ENCODE data around the gene ZNF536.

Gene ZNF536

DNA sequence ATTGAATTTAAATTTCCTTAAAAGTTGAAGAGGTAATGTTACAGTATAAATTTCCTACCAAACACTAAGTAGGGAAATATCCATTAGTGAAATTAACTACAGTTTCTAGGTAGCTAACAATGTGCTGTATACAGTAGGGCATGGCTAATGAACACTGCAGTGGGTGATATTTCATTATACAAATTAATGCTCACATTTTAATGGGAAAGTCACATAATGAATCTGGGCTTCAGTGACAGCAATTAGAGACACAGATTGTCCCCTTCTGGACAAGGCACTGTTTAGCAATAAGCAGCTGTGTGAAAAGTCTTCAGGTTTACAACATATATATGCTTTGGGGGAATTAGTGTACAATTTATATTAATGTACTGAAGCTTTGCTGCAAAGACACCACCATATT, 169.4 kb downstream of the ZNF536 start:
- no peak for TF ChIP-seq JUND (IDR thresholded peaks at IDR 0.05; ENCODE audit: low read depth)
- DNase-seq (ENCODE audit: low read depth in 1 of 2, low spot score in 1 of 2), result no peak
- in situ Hi-C loops (cut with HindIII; ENCODE audit: low pct_unique_long_range_greater_than_20kb, low sequenced_read_pairs), result no loop called here

DNA sequence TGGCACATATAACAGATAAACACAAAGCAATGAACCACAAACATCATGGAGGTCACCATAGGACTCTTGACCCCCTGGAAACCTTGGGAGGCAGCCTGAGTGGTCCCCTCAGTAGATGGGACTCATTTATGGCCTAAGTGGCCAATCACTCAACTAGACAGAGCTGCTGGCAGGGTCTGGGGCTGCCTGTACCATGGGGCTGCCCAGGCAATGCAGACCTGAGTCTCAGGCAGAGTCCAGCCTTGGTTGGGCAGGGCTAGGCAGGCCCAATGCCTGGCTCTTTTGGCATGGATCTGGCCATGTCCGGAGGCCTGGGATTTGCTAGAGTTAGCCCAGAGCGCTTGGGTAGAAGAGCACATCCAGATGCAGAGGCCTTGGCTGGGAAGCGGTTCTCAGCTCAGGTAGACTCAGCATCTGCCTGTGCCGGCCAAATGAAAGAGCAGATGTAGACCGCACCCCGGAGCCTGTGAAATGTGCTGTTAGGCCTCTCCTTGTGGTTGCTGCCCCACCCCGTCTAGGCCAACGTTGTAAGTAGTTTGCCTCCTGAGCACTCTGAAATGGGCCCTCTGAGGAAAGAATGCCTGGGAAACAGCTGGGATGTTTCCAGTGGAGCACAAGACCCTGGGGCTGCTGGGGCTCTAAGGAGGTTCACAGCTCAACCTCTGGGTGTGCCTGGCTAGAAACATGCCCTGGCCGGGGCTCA, 171.2 kb downstream of the ZNF536 start:
- DNase-seq (ENCODE audit: low read depth in 1 of 2, low spot score in 1 of 2), result no peak
- TF ChIP-seq JUND (IDR thresholded peaks at IDR 0.05; ENCODE audit: low read depth), result no peak
- in situ Hi-C loops (cut with HindIII; ENCODE audit: low pct_unique_long_range_greater_than_20kb, low sequenced_read_pairs), result no loop called here

DNA sequence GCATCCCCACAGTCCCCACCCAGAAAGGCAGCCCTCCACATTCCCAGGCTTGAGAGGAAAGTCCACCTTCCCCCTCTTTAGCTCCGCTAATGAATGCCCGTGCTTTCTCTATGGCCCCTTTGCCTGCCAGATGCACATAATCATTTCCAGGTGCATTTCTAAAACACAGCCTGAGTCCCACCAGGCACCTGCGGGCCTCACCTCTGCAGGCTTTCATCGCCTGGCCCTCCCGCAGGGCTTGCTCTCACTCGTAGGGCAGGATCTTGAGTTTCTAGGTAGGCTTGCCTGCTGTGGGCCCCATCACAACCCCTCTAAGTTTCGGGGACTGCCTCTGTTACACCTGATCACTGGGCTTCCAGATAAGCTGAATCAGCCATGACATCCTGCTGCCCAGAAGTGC, 173.6 kb downstream of the ZNF536 start:
- no peak for TF ChIP-seq JUND (IDR thresholded peaks at IDR 0.05; ENCODE audit: low read depth)
- DNase-seq (ENCODE audit: low read depth in 1 of 2, low spot score in 1 of 2), result no peak
- in situ Hi-C loops (cut with HindIII; ENCODE audit: low pct_unique_long_range_greater_than_20kb, low sequenced_read_pairs), result no loop called here

DNA sequence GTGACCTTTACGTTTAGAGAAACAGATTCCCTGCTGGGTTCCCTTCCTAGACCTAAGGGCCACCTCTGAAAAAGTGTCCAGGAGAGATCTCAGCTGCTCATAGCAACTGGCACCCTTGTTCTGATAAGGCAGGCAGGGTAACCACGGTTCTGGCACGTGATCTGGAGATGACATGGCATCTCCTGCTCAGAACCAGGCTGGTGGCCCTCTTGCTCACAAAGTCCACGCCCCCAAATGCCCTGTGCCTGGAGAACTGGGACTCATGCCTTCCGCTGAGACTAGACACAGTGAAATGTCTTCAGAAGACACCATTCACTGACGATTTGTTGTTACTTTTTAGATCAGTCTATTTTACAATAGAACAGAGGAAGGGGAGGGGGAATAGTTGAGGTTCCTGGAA, 174.1 kb downstream of the ZNF536 start:
- in situ Hi-C loops (cut with HindIII; ENCODE audit: low pct_unique_long_range_greater_than_20kb, low sequenced_read_pairs), result no loop called here
- no peak for DNase-seq (ENCODE audit: low read depth in 1 of 2, low spot score in 1 of 2)
- no peak for TF ChIP-seq JUND (IDR thresholded peaks at IDR 0.05; ENCODE audit: low read depth)

DNA sequence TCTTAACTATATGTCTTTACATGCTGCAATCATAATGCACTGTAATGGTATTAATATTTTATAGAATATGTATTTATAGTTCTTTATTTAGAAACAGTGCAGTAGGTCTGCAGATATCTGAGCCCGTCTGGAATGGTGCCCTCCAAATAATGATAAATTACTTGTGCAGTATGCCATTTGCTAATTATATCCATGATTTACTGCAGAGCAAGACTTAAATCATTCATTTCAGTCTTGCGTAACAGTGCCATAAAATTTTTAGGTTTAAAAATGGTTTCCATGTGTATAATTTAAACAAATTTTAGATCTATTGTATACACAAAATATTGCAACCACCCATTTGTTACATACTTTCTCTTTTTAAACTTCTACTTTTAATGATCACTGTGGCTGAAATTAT, 175.1 kb downstream of the ZNF536 start:
- no peak for TF ChIP-seq JUND (IDR thresholded peaks at IDR 0.05; ENCODE audit: low read depth)
- in situ Hi-C loops (cut with HindIII; ENCODE audit: low pct_unique_long_range_greater_than_20kb, low sequenced_read_pairs), result no loop called here
- no peak for DNase-seq (ENCODE audit: low read depth in 1 of 2, low spot score in 1 of 2)

DNA sequence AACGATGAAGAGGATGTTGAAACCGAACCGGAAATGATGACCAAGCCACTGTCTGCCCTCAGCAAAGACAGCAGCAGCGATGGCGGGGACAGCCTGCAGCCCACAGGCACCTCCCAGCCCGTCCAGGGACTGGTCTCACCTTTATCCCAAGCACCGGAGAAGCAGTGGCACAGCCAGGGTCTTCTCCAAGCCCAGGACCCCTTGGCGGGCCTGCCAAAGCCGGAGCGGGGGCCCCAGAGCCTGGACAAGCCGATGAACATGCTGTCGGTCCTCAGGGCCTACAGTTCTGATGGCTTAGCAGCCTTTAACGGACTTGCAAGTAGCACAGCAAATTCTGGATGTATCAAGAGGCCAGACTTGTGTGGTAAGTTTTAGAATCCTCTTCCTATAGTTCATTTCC, 177.0 kb downstream of the ZNF536 start:
- in situ Hi-C loops (cut with HindIII; ENCODE audit: low pct_unique_long_range_greater_than_20kb, low sequenced_read_pairs), result no loop called here
- no peak for DNase-seq (ENCODE audit: low read depth in 1 of 2, low spot score in 1 of 2)
- no peak for TF ChIP-seq JUND (IDR thresholded peaks at IDR 0.05; ENCODE audit: low read depth)

DNA sequence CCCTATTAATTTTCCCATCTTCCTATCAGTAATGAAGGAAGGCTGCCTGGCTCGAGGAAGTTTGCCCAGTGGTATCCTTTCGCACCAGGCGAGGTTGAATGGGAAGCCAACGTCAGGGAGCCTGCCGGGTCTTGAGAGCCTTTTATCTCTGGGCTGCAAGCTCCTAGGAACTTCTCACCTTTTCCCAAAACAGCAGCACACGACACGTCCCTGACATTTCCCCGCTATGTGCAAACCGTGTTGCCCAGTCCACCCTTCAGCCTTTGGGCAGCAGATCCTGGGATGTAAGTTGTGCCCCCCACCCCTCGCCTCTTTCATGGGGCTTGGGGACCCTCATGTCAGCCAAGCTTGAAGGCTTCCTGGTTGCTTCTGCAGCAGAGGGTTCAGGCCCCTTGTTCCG, 179.1 kb downstream of the ZNF536 start:
- no peak for TF ChIP-seq JUND (IDR thresholded peaks at IDR 0.05; ENCODE audit: low read depth)
- in situ Hi-C loops (cut with HindIII; ENCODE audit: low pct_unique_long_range_greater_than_20kb, low sequenced_read_pairs), result no loop called here
- no peak for DNase-seq (ENCODE audit: low read depth in 1 of 2, low spot score in 1 of 2)

DNA sequence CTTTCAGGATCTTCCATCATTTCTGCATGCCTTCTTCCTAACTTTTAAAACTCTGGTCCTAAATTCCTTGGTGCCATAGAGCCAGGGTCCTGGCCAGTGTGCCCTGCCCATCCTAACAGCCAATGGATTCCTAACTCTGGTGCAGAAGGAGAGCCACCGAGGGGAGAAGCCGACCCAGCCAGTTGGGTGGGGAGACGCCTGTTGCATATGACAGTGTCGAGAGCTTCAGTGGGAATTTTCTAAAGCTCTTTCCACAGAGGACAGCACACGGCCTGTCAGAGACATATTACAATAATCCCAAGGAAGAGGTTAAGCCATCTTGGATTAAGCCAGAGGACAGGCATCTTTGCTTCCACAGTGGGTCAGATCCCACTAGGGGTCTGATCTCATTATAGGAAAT, 180.4 kb downstream of the ZNF536 start:
- in situ Hi-C loops (cut with HindIII; ENCODE audit: low pct_unique_long_range_greater_than_20kb, low sequenced_read_pairs), result no loop called here
- DNase-seq (ENCODE audit: low read depth in 1 of 2, low spot score in 1 of 2), result no peak
- no peak for TF ChIP-seq JUND (IDR thresholded peaks at IDR 0.05; ENCODE audit: low read depth)

DNA sequence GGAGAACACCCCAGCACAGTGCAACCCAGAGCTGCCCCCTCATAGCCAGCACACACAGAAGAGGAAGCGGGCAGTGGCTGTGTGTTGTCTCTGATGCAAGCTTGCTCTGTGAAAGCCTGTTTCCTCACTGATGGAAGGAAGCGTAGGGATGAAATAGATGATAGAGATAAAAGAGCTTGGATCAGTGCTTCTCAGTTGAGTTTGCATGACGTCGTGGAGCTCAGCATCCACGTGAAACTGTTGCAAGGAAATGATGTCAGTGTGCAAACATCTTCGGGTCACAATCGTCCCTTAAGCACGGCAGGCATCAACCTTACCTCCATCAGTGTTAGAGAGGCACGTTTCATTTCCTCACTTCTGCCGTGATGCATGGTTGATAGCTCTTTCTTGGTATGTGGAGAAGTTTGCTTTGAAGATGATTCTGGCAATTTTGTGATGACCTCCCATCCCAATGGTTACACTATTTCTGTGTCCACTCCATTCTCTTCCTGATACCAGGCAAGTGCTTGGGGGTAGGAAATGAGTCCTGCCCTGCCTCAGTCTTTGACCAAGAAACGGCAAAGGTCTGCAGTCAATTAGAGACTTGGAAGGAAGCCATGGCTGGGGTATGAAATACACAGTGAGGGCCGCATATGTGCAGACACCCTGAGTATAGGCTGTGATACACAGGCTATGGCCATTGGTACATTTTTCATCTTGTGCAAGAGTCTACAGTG, 183.0 kb downstream of the ZNF536 start:
- no peak for DNase-seq (ENCODE audit: low read depth in 1 of 2, low spot score in 1 of 2)
- no peak for TF ChIP-seq JUND (IDR thresholded peaks at IDR 0.05; ENCODE audit: low read depth)
- in situ Hi-C loops (cut with HindIII; ENCODE audit: low pct_unique_long_range_greater_than_20kb, low sequenced_read_pairs), result no loop called here

DNA sequence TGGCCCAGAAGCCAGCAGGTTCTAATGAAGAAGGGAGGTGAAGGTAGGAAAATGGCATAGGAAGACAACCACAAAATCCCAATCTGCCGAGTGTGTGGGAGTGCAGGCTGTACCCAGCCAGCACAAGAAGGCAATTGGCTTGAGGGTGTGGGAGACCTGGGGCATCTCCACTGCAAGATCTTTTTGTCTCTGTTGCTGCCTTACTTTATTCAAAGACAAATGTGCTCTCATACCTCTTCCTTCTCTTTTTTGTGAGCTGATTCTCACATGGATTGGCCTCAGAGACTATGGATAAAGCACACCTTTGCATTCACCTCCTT, 183.6 kb downstream of the ZNF536 start:
- no peak for DNase-seq (ENCODE audit: low read depth in 1 of 2, low spot score in 1 of 2)
- no peak for TF ChIP-seq JUND (IDR thresholded peaks at IDR 0.05; ENCODE audit: low read depth)
- in situ Hi-C loops (cut with HindIII; ENCODE audit: low pct_unique_long_range_greater_than_20kb, low sequenced_read_pairs), result no loop called here

DNA sequence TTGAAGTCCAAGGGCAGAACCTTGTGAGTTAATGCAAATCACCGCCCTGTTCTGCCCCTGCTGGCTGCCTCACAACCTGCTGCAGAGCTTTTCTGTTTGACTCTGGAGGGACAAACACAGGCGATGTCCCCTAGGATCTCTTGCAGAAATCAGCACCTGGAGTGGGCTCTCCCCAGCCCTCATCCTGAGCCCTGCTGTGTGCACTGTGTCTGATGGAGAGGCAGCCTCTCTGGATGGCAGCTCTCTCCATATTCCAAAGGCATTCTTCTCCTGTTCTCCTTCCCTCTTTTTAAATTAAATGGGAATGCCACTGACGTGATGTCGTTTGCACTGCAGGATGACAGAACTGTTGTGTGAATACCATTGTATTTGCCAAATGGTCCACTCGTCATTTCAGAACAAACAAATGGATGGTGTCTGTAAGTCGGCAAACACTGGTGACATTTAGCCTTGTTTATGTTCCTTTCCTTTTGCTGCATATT, 184.1 kb downstream of the ZNF536 start:
- peak in 1 of 2 experiments; percentile 37 for DNase-seq (ENCODE audit: low read depth in 1 of 2, low spot score in 1 of 2)
- no peak for TF ChIP-seq JUND (IDR thresholded peaks at IDR 0.05; ENCODE audit: low read depth)
- in situ Hi-C loops (cut with HindIII; ENCODE audit: low pct_unique_long_range_greater_than_20kb, low sequenced_read_pairs), result no loop called here

DNA sequence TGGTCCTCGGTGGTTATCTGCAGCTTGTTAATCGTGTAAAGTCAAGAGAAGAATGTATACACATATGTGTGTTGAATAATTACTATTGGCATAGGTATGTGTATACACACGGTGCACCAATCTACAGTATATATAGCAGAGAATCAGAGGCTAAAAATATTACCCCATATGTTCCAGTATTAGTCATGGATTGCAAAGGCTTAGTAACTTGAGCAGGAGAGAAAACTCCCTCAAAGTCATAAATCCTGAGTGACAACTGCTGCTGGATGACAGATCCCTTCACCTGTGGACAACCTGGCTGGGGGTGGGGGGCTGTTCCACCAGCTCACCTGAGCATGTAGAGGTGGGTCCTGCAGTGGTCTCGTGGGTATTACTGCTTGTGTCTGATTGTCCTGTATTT, 185.0 kb downstream of the ZNF536 start:
- TF ChIP-seq JUND (IDR thresholded peaks at IDR 0.05; ENCODE audit: low read depth), result no peak
- DNase-seq (ENCODE audit: low read depth in 1 of 2, low spot score in 1 of 2), result peak in 1 of 2 experiments; percentile 1
- in situ Hi-C loops (cut with HindIII; ENCODE audit: low pct_unique_long_range_greater_than_20kb, low sequenced_read_pairs), result no loop called here

DNA sequence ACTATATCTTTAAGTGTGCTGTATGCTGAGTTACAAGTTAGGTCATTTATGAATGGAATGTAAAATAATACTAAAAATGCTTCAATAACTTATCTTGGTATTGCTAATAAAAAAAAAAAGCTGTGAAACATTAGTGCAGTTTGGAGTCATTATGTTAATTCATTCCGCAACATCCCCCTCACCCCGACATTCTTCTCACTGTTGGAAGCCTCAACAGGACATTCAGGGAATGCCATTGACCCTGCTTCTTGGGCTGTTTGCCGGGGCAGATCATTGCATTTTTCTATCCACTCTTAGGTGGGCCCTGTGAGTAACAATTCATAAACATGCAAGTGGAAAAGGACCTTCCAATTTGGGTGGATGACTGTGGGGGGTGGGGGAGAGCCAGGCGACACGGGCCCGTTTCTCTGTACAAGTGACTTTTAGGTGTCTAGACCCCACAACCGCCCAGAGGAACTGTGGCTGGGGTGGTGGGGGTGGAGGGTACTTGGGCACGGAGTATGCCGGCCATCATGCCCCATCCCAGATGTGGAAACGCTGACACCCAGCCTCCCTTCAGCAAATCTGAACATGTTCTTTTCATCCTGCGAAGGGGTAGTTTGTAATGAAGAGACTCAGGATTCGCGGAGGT, 185.9 kb downstream of the ZNF536 start:
- in situ Hi-C loops (cut with HindIII; ENCODE audit: low pct_unique_long_range_greater_than_20kb, low sequenced_read_pairs), result no loop called here
- DNase-seq (ENCODE audit: low read depth in 1 of 2, low spot score in 1 of 2), result no peak
- no peak for TF ChIP-seq JUND (IDR thresholded peaks at IDR 0.05; ENCODE audit: low read depth)
